ENCODE results near the gene OXCT2.
"Not testable (repeated sequence)": the region's sequence is repeated elsewhere in the genome, so short reads cannot be mapped to it uniquely, and the experiment has no call there.

Gene OXCT2

DNA sequence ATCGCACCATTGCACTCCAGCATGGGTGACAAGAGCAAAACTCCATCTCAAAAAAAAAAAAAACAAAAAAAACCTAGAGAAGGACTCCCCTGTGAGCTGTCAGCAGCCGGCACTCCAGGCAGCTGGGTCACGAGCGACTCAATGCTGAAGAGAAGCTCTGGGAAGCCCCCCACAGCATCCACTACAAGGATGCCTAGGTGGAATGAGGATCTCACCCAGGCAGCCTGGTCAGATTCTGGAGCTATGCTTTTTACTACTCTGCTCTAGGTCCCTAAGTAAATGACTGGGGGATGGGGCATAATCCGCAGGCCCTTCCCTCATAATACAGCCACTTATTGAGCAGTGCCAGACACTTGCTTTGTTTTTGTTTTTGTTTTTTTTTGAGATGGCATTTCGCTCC is 11.0 kb upstream of the OXCT2 start:
- TF ChIP-seq, protein P1, sequence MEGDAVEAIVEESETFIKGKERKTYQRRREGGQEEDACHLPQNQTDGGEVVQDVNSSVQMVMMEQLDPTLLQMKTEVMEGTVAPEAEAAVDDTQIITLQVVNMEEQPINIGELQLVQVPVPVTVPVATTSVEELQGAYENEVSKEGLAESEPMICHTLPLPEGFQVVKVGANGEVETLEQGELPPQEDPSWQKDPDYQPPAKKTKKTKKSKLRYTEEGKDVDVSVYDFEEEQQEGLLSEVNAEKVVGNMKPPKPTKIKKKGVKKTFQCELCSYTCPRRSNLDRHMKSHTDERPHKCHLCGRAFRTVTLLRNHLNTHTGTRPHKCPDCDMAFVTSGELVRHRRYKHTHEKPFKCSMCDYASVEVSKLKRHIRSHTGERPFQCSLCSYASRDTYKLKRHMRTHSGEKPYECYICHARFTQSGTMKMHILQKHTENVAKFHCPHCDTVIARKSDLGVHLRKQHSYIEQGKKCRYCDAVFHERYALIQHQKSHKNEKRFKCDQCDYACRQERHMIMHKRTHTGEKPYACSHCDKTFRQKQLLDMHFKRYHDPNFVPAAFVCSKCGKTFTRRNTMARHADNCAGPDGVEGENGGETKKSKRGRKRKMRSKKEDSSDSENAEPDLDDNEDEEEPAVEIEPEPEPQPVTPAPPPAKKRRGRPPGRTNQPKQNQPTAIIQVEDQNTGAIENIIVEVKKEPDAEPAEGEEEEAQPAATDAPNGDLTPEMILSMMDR (IDR thresholded peaks at IDR 0.05; ENCODE audit: insufficient read depth, low read depth, low read length, missing control alignments) = no peak
- H3K4me3 ChIP-seq (ENCODE audit: low read length) = no peak overlapping the region

DNA sequence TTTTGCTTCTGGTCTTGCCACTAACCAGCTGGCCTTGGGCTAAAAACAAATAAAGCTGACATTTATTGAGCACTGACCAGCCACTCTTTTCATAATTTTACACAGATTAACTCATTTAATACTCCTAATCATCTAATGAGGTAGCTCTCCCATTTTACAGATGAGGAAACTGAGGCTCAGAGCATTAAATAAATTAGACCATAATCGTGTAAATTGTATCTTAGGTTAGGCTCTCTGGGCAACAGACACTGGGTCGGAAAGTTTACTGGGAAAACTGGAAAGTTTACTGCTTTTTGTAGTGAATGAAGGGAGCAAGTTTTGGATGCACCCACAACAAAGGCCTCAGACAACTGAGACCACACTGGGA is 10.2 kb upstream of the OXCT2 start:
- no peak overlapping the region for H3K4me3 ChIP-seq (ENCODE audit: low read length)
- DNase-seq (ENCODE audit: low read depth) = no peak
- TF ChIP-seq, protein P1 (IDR thresholded peaks at IDR 0.05; ENCODE audit: insufficient read depth, low read depth, low read length, missing control alignments) = no peak

More for the DNA sequence above, 11.0 kb upstream of the OXCT2 start:
- DNase-seq (ENCODE audit: low read depth) = no peak

DNA sequence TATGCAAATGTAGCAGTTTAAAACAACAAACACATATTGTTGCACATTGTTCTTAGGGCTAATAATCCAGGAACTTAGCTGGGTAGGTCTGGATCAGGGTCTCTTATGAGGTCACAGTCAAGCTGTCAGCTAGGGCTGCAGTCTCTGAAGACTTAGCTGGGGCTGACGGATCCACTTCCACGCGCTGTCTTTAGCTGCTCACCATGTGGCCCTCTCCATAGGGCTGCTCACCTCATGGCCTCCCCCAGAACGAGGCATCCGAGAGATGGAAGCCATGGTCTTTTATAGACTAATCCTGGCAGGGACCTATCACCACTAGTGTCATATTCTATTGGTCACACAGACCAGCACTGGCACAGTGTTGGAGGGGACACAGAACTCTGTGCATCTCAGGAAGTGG is 8.7 kb upstream of the OXCT2 start:
- TF ChIP-seq, protein P1 (IDR thresholded peaks at IDR 0.05; ENCODE audit: insufficient read depth, low read depth, low read length, missing control alignments) = no peak
- no peak for DNase-seq (ENCODE audit: low read depth)
- no peak overlapping the region for H3K4me3 ChIP-seq (ENCODE audit: low read length)

DNA sequence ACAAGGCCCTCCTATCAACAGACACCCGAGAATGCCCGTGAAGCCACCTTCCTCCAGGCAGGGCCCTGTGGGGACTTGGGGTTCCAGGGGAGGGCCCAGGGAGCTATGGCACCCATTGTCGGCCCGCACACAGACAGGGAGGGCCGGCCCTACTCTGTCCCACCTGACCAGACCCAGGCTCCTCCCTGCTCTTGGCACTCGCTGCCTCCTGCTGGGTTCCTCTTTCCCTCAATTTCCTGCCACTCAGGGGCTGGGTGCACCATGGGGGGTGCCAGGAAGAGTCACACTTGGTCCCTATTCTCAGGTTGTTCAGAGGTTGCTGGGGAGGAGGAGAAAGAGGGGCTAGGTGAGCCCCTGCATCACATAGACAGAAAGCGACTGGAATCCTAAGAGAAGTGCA is 8.0 kb upstream of the OXCT2 start:
- H3K4me3 ChIP-seq (ENCODE audit: low read length) = no peak overlapping the region
- TF ChIP-seq, protein P1 (IDR thresholded peaks at IDR 0.05; ENCODE audit: insufficient read depth, low read depth, low read length, missing control alignments) = no peak
- DNase-seq (ENCODE audit: low read depth) = no peak

DNA sequence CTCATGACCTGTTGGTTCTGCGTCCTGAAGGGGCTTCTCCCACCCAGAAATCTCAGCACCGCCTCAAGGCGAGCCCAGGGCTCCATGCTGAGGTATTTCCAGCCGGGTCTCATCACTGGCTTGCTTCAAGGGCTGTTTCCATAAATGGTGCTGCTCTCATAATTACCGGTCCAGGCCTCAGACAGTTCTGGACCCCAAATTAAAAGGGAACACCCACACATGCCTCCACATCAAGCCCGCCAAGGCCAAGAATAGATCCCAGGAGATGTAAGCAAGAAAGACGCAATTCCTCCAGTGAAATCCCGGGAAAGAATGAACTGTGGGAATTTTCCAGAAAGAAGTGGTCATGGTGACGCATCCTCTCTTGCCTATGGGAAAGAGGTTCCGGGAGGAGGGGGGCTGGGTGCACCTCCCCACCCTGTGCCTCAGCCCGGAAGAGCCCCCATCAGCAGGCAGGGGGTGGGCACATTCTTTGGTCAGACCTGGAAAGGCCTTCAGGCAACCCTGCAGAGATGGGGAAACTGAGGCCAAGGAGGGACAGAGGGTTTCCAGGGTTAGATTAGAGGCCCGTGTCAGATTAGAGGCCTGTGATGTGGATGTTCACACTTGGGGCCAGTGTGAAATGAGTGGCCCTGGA is 7.4 kb upstream of the OXCT2 start:
- not testable (repeated sequence) for DNase-seq (ENCODE audit: low read depth); H3K4me3 ChIP-seq (ENCODE audit: low read length)

DNA sequence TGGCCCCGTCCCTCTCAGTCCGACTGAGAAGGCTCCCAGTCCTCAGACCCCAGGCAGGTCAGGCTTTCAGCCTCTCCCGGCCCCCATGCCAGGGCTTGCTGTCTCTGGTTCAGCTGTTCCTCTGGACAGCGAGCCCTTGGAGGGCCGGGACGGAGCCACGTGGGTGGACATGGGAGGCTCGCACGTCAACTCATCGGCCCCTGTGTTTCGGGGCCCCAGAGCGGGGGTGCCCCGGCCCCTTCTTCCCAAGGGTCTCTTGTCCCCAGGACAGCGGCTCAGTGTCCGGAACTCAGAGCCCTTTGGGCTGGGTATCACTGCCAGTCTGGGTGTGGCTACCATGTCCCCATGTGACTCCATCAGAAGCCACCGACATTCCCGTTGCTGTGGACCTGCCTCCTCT is 6.7 kb upstream of the OXCT2 start:
- not testable (repeated sequence) for DNase-seq (ENCODE audit: low read depth)

DNA sequence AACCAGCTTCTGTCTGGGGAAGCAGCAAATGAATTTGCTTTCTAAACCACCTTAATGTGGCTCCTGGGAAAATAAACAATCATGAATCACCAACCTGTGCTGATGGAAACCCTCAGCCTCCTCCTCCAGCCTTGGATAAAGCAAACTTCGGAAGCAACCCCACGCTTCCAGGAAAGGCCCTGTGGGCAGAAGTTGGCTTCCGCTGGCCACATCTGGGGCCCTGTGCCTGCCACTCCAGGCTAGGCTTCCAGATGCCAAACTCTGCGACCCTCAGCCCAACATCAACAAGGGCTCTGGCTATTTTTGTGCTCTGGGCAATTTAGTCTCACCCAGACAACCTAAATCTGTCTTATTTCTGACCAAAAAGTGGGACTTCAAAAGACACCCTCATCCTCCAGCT is 6.2 kb upstream of the OXCT2 start:
- TF ChIP-seq, protein P1 (IDR thresholded peaks at IDR 0.05; ENCODE audit: insufficient read depth, low read depth, low read length, missing control alignments) = no peak
- H3K4me3 ChIP-seq (ENCODE audit: low read length) = no peak overlapping the region
- peak; percentile 15 for DNase-seq (ENCODE audit: low read depth)

More for the DNA sequence above, 6.7 kb upstream of the OXCT2 start:
- H3K4me3 ChIP-seq (ENCODE audit: low read length) = not testable (repeated sequence)

GRCh38 chr1:39776886-39777285 is 5.7 kb upstream of the OXCT2 start:
- DNase-seq (ENCODE audit: low read depth) = no peak
- TF ChIP-seq, protein P1 (IDR thresholded peaks at IDR 0.05; ENCODE audit: insufficient read depth, low read depth, low read length, missing control alignments) = no peak
- H3K4me3 ChIP-seq (ENCODE audit: low read length) = no peak overlapping the region
